BLaER1 (cell line): Measurements from ENCODE around the gene CREB5.
A peak's percentile ranks its signal among the peaks of the same experiment; 100 is the strongest.

Experiments used
- H3K27ac ChIP-seq: shearing (Covaris generic); formaldehyde crosslinking; 2 replicates; pipeline ENCODE4 v1.8.1; 2022
- H3K27me3 ChIP-seq: shearing (Covaris generic); formaldehyde crosslinking; 2 replicates; pipeline ENCODE4 v1.8.1; 2022
- H3K36me3 ChIP-seq: shearing (Covaris generic); formaldehyde crosslinking; 2 replicates; pipeline ENCODE4 v1.8.1; 2022
- H3K4me1 ChIP-seq: shearing (Covaris generic); formaldehyde crosslinking; 2 replicates; pipeline ENCODE4 v1.8.1; 2022
- H3K4me2 ChIP-seq: shearing (Covaris generic); formaldehyde crosslinking; 2 replicates; pipeline ENCODE4 v1.8.1; 2022
- H3K4me3 ChIP-seq: shearing (Covaris generic); formaldehyde crosslinking; 2 replicates; pipeline ENCODE4 v1.8.1; 2022
- H3K9ac ChIP-seq: shearing (Covaris generic); formaldehyde crosslinking; 2 replicates; pipeline ENCODE4 v1.8.1; 2022
- H3K9me3 ChIP-seq: shearing (Covaris generic); formaldehyde crosslinking; 2 replicates; pipeline ENCODE4 v1.8.1; 2022
- H4K20me1 ChIP-seq: shearing (Covaris generic); formaldehyde crosslinking; 2 replicates; pipeline ENCODE4 v1.8.1; 2022
- Cebpa-rat ChIP-seq: shearing (Covaris generic); IDR thresholded peaks from 2 replicates; pipeline ENCODE4 v1.8.1; 2022

CREB5 gene

DNA sequence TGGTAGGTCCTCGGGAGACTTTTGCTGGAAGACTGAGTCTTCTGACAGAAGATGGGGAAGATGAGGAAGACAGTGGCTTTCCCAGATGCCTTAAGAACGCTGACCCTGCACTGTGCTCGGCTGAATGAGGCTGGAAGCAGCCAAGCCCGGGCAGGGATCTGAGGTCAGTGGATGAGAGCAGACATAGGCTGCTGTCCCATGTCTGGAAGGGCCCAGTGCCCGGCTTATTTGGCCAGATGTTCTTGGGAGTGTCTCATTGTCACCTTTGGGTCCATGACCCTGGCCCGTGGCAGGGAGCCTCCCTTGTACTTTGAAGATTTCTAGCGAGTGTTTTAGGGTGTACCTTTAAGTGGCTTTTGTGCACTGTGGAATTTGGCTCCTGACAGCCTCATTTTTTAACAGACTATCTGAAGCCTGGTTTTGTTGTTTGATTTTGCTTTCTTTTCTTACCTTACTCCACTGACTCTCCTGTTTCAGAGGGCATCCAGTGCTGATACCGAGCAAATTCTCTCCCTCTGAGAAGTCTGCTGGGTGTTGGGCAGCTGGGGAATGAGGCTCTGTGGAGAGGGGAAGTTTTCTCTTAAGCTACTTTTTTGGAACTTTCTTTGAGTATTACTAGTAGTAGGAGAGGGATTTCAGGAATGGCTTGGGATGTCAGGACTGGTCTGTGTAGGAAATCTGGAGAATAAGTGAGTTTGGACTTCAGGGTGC, 61.4 kb downstream of the CREB5 start:
- Histone ChIP-seq H3K36me3 (no peaks in the 10 kb centered on the region), H4K20me1 (no peaks in the 10 kb centered on the region), H3K4me1 (peaks cover 3% of the 10 kb centered on the region), H3K27ac (no peak overlapping the region), H3K4me3 (no peak overlapping the region), H3K27me3 (no peaks in the 10 kb centered on the region), H3K4me2 (no peak overlapping the region), H3K9me3 (peaks cover 3% of the 10 kb centered on the region; the same call in 1 of the 2 replicates), H3K9ac (no peak overlapping the region)
- no peak for TF ChIP-seq Cebpa-rat

- TF ChIP-seq Cebpa-rat: no peak
- Histone ChIP-seq H4K20me1 (no peaks in the 10 kb centered on the region), H3K27me3 (no peaks in the 10 kb centered on the region), H3K9ac (no peak overlapping the region), H3K27ac (no peak overlapping the region), H3K4me3 (no peak overlapping the region), H3K9me3 (peaks cover 8% of the 10 kb centered on the region; the same call in 1 of the 2 replicates), H3K4me2 (no peak overlapping the region), H3K4me1 (peaks cover 8% of the 10 kb centered on the region), H3K36me3 (no peaks in the 10 kb centered on the region)
These were observed 61.9 kb downstream of the CREB5 start for GRCh38 chr7:28474282-28474638.

- Histone ChIP-seq H3K36me3 (no peaks in the 10 kb centered on the region), H3K9ac (no peak overlapping the region), H3K27ac (no peak overlapping the region), H3K4me1 (peaks cover 12% of the 10 kb centered on the region), H3K4me2 (no peak overlapping the region), H4K20me1 (no peaks in the 10 kb centered on the region), H3K4me3 (no peak overlapping the region), H3K9me3 (peaks cover 8% of the 10 kb centered on the region; the same call in 1 of the 2 replicates), H3K27me3 (no peaks in the 10 kb centered on the region)
- TF ChIP-seq Cebpa-rat: no peak
These were observed 62.3 kb downstream of the CREB5 start for GRCh38 chr7:28474640-28475039.

- H3K9ac ChIP-seq: no peak overlapping the region
- H3K4me3 ChIP-seq: no peak overlapping the region
- no peak overlapping the region for H3K4me2 ChIP-seq
- TF ChIP-seq Cebpa-rat: no peak
- H4K20me1 ChIP-seq: no peaks in the 10 kb centered on the region
- no peaks in the 10 kb centered on the region for H3K36me3 ChIP-seq
- H3K4me1 ChIP-seq: peaks cover 36% of the 10 kb centered on the region
- H3K27ac ChIP-seq: no peak overlapping the region
- H3K9me3 ChIP-seq: peaks cover 8% of the 10 kb centered on the region; the same call in 1 of the 2 replicates
- H3K27me3 ChIP-seq: no peaks in the 10 kb centered on the region
These were observed 64.7 kb downstream of the CREB5 start for GRCh38 chr7:28477041-28477442.

DNA sequence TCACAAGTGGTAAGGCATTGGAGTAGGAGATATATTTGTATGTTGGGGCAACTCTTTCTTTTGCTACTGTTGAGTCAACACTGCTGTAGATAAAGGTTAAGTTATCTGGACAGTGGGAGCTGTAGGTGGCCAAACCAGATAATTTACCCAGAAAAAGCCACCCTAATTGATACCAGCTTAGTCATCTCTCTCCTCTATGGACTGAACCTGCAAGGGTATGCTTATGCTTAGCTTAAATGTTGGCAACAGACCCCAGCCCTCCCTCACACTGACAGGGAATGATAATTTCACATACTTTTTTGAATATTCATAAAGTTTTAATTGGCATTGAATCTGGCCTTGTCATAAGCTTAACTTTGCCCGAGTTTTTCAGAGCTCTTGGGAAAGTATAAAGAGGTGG, 66.3 kb downstream of the CREB5 start:
- Histone ChIP-seq H3K9ac (no peak overlapping the region), H3K4me1 (peaks cover 52% of the 10 kb centered on the region), H3K36me3 (no peaks in the 10 kb centered on the region), H3K9me3 (peaks cover 8% of the 10 kb centered on the region; the same call in 1 of the 2 replicates), H4K20me1 (no peaks in the 10 kb centered on the region), H3K4me3 (no peak overlapping the region), H3K4me2 (no peak overlapping the region), H3K27ac (0 out of 2 replicates have a peak overlapping the region, but pooled peaks have one; percentile 12), H3K27me3 (no peaks in the 10 kb centered on the region)
- no peak for TF ChIP-seq Cebpa-rat

GRCh38 chr7:28479507-28479947, 67.2 kb downstream of the CREB5 start:
- Histone ChIP-seq H3K4me1 (peaks cover 56% of the 10 kb centered on the region), H3K36me3 (no peaks in the 10 kb centered on the region), H3K27ac (0 out of 2 replicates have a peak overlapping the region, but pooled peaks have one; percentile 12), H3K9ac (no peak overlapping the region), H3K27me3 (no peaks in the 10 kb centered on the region), H3K4me2 (peak overlapping the region; percentile 88), H4K20me1 (no peaks in the 10 kb centered on the region), H3K9me3 (peaks cover 8% of the 10 kb centered on the region; the same call in 1 of the 2 replicates), H3K4me3 (no peak overlapping the region)
- no peak for TF ChIP-seq Cebpa-rat

DNA sequence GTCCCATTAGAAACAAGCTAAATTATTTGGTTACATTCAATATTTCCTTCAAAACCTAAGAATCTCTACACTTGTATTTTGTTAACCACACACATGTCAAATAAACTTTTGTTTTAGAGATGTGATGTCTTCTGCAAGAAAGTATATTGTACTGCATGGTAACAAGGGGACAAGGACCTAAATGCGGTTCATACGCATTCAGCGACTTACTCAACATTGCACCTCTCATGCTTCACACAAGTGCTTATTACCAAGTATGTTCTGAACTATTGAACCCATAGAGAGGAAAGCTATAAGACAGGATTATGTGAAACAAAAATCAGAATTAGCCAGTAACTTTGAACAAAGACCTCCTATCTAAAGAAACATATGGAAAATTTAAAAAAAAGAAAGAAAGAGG, 68.3 kb downstream of the CREB5 start:
- H3K4me3 ChIP-seq: peak overlapping the region; percentile 50; the same call in 1 of the 2 replicates
- H3K27ac ChIP-seq: peak overlapping the region; percentile 79
- H3K27me3 ChIP-seq: no peaks in the 10 kb centered on the region
- H3K9ac ChIP-seq: peak overlapping the region; percentile 67
- H3K9me3 ChIP-seq: peaks cover 8% of the 10 kb centered on the region; the same call in 1 of the 2 replicates
- no peaks in the 10 kb centered on the region for H3K36me3 ChIP-seq
- peaks cover 56% of the 10 kb centered on the region for H3K4me1 ChIP-seq
- H3K4me2 ChIP-seq: peak overlapping the region; percentile 88
- no peak for TF ChIP-seq Cebpa-rat
- H4K20me1 ChIP-seq: no peaks in the 10 kb centered on the region

GRCh38 chr7:28481091-28481926, 69.0 kb downstream of the CREB5 start:
- peak overlapping the region; percentile 79 for H3K27ac ChIP-seq
- peak; percentile 66 for TF ChIP-seq Cebpa-rat
- no peaks in the 10 kb centered on the region for H3K36me3 ChIP-seq
- H3K4me2 ChIP-seq: peak overlapping the region; percentile 88
- H3K27me3 ChIP-seq: no peaks in the 10 kb centered on the region
- no peaks in the 10 kb centered on the region for H4K20me1 ChIP-seq
- H3K9ac ChIP-seq: peak overlapping the region; percentile 67
- H3K4me3 ChIP-seq: peak overlapping the region; percentile 50
- peaks cover 56% of the 10 kb centered on the region for H3K4me1 ChIP-seq
- H3K9me3 ChIP-seq: peaks cover 8% of the 10 kb centered on the region; the same call in 1 of the 2 replicates

DNA sequence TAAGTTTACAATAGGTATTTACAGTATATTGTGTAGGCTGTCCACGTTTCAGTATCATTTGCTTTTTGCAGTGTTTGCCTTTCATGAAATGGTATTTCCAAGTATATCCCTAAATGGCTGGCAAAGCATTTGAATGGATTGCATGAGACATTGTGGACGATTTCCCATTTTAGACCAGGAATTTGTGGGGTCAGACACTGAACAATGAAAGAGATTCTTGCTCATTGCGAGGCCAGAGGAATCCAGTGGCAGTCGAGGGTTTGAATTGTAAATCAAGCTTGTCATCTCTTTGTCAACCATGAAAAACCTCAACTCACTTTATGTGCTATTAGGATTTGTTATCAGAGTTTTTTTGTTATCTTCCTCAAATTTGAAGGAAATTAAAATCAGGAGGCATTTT, 70.8 kb downstream of the CREB5 start:
- H3K9ac ChIP-seq: no peak overlapping the region
- no peaks in the 10 kb centered on the region for H3K36me3 ChIP-seq
- H3K4me3 ChIP-seq: no peak overlapping the region
- H3K9me3 ChIP-seq: peaks cover 18% of the 10 kb centered on the region
- H3K27ac ChIP-seq: peak overlapping the region; percentile 79; the same call in 1 of the 2 replicates
- no peaks in the 10 kb centered on the region for H3K27me3 ChIP-seq
- TF ChIP-seq Cebpa-rat: no peak
- no peaks in the 10 kb centered on the region for H4K20me1 ChIP-seq
- peaks cover 64% of the 10 kb centered on the region for H3K4me1 ChIP-seq
- H3K4me2 ChIP-seq: peak overlapping the region; percentile 88
